ENCODE measurements around the gene SLFN5.
A peak's percentile ranks its signal among the peaks of the same experiment; 100 is the strongest.
"Not testable (repeated sequence)": the region's sequence is repeated elsewhere in the genome, so short reads cannot be mapped to it uniquely, and the experiment has no call there.

The SLFN5 gene

DNA sequence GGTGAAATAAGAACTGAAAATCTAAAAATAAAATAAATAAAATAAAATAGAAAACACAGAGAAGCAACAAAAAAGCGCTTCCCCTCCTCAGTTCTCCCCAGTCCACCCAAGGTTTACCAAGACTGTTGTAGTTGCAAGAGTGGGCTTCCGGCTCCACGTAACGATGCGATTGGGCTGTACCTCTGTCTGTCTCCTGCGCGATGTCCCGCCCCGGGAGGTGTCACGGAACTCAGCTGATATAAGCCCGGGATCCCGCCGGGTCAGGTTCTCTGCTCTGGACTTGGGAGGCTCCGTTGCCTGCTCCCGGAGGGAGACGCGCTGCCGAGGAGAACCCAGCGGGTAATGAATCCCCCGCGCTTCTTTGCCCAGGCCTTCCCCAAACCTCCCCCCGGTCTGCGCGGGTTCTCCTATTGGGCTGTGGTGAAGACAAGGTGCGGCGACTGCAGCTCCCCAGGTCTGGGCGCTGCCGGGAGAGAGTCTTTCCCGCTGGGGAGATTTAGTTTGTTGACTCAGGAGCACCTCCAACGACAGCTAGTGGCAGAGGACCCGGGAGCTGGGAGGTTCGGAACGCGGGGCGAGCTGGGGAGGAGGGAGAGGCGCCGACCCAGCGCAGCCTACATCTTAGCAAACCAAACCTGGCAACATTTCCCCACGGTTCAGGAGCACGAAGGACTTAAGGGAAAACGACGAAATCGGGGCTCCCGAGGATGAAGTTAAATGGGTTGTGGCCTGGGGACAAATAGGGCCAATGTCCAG is at the start of gene SLFN5:
Gene SLFN5, plus strand, starts transcription at position 268 of the 756 bp plus-strand sequence. CDS start 15,619 bp downstream, outside the sequence.
- peak; percentile 70 for DNase-seq (ENCODE audit: low read depth)

DNA sequence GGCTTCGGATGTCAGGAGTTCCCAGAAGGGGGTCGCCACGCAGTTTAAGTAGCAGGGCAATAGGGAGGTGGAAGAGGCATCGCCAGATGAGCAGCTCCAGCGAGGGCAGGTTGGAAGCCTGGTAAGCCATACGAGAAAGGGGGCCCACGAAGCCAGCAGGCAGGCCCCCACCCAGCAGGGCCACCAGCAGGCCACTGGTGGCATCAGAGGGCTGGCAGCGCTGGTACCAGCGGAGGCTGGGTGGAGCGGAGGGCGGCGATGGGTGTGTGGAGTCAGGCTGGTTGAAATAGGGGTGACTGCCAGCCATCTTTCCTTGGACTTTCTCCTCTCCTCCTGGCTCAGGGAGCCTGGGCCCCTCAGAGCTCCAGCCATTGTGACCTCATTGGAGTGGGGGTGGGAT is 48.9 kb upstream of the SLFN5 start, which contains the start of gene SLC35G3:
Gene SLC35G3, minus strand, starts transcription at position 393 of the 400 bp plus-strand sequence. Its CDS starts 86 bp downstream, at position 307.
- DNase-seq (ENCODE audit: low read depth): not testable (repeated sequence)

DNA sequence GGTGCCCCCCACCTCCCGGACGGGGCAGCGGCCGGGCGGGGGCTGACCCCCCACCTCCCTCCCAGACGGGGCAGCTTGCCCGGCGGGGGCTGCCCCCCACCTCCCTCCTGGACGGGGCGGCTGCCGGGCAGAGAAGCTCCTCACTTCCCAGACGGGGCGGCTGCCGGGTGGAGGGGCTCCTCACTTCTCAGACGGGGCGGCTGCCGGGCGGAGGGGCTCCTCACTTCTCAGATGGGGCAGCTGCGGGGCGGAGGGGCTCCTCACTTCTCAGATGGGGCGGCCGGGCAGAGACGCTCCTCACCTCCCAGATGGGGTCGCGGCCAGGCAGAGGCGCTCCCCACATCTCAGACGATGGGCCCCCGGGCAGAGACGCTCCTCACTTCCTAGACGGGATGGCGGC is 47.8 kb upstream of the SLFN5 start:
- DNase-seq (ENCODE audit: low read depth): not testable (repeated sequence)

DNA sequence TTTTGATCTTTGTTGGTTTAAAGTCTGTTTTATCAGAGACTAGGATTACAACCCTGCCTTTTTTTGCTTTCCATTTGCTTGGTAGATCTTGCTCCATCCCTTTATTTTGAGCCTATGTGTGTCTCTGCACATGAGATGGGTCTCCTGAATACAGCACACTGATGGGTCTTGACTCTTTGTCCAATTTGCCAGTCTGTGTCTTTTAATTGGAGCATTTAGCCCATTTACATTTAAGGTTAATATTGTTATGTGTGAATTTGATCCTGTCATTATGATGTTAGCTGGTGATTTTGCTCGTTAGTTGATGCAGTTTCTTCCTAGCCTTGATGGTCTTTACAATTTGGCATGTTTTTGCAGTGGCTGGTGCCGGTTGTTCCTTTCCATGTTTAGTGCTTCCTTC is 40.3 kb upstream of the SLFN5 start:
- DNase-seq (ENCODE audit: low read depth): not testable (repeated sequence)

DNA sequence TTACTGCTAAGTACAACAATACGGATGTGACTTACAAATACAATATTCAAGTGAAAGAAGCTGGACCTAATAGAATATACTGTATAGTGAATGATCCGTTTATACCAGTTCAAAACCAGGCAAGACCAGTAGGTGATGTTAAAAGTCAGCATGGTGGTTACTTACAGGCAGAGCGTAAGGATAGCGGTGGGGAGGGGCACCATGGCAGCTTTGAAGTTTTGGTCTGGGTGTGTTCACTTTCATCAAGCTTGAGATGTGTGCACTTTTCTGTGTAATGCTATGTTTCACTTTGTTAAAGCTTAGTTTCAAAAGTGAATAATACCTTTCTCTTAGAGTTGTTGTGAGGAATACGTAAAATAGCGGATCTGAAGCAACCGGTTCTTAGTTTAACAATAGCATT is 32.1 kb upstream of the SLFN5 start:
- no peak for DNase-seq (ENCODE audit: low read depth)

DNA sequence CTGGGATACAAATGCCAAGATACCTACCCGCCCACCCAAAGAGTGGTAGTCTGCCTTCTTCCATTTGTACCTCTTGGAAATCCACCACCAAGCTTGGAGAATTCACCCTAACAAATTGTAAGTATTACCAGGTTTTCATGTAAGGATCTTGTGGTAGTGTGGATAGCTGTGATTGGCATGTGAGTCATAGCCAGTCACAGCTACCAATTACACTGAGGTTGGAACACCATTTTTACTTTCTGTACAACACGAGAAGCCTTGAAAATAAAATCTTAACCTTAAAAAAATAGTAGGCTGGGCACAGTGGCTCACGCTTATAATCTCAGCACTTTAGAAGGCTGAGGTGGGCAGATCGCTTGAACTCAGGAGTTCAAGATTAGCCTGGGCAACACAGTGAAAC is 30.2 kb upstream of the SLFN5 start:
- DNase-seq (ENCODE audit: low read depth): no peak

DNA sequence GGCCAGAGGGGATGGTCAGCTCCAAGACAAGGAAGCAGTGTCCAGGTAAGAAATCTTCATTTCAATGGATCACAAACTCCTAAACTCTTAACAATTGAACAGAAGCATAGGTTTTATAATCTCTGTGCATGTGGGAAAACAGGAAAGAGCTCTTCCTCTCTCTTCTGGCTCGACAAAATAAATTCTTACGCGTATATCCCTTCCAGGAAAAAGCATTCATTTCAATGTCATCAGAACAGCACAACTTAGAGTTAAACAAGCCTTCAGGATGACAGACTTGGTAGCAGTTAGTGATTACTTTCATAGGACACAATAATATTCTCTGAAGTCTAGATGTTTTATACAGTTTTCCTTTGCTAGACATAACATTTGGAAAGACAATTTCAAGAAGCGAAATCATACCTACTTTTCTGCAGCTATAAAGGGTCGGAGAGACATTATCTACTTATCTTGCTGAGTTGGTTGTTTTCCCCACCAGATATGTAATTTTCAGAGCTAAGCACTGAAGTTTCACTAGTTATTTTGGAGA is 29.4 kb upstream of the SLFN5 start:
- no peak for DNase-seq (ENCODE audit: low read depth)

DNA sequence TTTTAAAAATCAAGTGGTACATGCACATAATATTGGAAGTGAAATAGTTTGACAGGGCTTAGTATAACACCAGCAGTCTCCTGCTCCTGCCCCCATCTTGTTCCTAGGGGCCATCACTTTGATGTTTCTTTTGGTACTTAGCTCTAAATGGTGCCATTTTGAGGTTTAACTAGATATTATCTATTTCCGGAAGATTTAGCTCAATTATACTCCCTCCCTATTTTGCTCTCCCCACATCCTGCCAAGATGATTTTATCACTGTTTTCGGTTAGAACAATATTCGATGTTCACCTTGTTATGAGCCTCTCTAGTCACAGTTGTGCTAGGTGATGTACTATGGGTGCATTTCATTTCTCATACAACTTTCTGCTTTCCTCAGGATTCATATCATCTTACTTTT is 28.7 kb upstream of the SLFN5 start:
- DNase-seq (ENCODE audit: low read depth): no peak

DNA sequence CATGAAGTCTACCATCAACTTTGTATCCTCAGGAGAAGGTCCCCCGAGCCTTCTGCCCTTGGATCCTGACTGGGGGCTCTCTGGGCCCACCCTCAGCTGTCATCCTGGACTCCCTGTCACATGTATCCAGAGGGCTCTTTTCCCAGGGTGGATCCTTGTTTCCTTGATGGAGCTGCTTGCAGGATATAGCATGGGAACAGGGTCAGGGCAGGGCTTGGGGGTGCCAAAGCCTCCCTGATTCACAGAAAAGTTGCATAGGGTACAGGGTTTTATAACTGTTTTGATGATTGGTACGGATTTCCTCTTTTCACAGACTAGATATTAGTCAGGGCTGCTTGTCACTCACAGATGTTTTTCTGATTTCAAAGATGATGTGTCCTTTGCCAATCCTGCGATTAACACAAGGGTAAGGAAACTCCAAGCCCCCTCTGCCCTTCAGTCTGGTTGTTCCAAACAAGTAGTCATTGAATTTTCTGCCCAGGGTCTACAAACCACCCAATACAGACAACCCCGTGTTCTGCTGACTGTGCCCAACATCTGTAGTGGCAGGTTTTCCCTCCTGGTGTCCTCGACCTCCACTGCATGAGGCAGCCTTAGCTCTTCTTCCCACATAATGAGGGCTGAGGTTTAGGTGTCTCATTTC is 28.1 kb upstream of the SLFN5 start:
- DNase-seq (ENCODE audit: low read depth): no peak

DNA sequence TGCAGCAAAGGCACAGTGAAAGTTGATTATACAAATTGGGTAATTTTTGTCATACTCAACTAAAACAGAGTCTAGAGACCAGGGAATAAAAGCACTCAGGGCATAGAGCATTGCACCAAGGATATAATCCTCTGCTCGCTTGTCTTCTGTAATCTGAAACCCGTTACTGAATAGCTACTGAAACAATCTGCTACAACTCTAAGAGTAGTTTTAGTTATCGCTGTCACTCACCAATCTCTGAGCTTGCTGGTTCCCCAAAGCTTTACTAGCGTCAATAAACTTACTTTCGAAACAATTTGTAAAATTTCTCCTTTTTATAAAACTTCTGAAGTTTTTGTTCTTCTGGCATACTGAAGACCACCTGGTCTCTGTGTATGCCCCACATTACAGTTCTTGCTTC is 25.8 kb upstream of the SLFN5 start:
- DNase-seq (ENCODE audit: low read depth): no peak

DNA sequence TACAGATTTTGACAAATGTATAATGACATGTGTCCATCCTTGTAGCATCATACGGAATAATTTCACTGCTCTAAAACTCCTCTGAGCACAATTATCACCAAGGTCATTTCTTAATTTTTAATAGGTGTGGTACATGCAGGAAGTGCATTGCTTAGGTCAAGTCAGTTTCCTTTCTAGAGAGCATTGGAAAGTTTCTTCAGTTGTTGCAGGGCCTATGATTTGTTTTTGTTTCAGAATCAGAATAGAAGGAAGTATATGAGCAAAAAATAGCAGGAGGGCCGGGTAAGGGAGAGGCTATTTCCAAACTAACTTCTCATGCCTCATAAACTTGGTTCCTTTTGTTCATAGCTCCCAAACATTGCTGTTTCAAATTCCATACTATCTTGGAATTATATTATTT is 24.0 kb upstream of the SLFN5 start:
- DNase-seq (ENCODE audit: low read depth): no peak

DNA sequence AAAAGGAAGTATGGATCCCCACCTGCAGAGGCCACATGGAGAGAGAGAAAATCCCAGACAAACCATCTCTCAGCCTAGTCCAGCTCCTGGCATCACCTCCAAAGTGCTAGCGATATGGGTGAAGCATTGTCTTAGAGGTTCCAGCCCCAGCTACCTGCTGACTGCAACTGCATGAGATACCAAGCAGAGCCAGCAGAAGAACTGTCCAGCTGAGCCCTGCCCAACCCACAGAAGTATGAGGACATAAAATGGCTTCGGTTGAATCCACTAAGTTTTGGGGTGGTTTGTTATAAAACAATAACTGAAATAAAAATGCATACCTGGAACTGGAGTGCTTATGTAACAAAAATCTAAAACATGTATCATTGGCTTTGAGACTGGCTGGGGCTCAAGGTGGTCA is 20.4 kb upstream of the SLFN5 start:
- DNase-seq (ENCODE audit: low read depth): no peak

DNA sequence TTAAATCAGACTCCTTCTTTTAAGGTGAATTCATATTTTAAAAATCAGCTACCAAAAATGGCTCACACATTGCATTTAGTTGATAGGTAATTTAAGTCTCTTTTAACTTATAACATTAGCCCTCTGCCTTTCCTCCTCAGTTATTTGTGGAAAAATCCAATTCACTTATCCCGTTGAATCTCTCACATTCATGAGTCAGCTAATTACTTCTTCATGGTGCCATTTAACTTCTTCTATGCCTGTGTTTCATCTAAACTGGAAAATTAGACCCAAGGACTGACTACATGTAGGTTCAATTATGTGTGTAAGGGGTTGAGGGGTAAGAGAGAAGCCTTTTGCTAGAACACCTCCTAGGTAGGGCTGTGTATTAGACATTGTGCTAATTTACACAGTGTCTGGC is 18.4 kb upstream of the SLFN5 start:
- no peak for DNase-seq (ENCODE audit: low read depth)

DNA sequence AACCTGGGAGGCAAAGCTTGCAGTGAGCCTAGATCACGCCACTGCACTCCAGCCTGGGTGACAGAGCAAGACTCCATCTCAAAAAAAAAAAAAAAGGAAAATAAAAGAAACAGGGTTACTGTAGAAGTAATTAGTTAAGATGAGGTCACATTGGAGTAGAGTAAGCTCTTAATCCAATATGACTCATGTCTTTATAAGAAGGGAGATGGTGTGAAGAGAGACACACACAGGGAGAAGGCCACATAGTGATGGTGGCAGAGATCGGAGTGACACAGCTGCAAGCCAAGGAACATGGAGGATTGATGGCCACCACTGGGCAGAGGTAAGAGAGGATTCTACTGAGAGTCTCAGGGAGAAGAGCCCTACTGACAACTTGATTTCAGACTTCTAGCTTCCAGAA is 15.3 kb upstream of the SLFN5 start:
- DNase-seq (ENCODE audit: low read depth): no peak

DNA sequence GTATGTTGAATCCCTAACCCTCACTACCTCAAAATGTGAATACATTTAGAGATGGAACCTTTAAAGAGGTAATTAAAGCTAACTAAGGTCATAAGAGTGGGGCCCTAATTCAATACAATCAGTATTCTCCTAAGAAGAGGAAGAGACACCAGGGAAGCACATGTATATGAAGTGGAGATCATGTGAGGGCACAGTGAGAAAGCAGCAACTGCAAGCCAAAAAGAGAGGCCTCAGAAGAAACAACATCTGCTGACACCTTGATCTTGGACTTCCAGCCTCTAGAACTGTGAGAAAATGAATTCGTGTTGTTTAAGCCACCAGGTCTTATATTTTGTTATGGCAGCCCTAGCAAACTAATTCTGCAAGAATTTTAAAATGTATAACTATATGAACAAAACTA is 13.2 kb upstream of the SLFN5 start:
- DNase-seq (ENCODE audit: low read depth): no peak

DNA sequence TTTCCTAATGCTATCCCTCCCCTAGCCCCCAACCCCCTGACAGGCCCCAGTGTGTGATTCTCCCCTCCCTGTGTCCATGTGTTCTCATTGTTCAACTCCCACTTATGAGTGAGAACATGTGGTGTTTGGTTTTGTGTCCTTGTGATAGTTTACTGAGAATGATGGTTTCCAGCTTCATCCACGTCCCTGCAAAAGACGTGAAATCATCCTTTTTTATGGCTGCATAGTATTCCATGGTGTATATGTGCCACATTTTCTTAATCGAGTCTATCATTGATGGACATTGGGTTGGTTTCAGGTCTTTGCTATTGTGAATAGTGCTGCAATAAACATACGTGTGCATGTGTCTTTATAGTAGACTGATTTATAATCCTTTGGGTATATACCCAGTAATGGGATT is 8.6 kb upstream of the SLFN5 start:
- not testable (repeated sequence) for DNase-seq (ENCODE audit: low read depth)

DNA sequence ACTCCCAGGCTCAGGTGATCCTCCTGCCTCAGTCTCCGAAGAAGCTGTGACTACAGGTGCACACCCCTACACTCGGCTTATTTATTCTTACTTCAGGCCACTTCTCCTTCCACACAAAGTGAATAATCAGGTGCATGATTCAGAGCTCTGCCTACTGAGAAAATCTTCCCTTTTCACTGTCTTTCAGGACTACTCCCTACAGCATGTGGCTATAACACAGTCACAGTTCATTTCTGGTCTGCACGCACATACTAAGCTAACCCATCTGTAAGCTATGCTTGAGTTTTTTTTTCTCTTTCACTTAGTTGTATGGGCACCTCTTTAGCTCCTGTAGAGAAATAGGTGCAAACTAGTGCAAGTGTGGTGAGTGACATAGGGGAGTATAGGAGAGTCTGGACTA is 7.6 kb upstream of the SLFN5 start:
- no peak for DNase-seq (ENCODE audit: low read depth)

DNA sequence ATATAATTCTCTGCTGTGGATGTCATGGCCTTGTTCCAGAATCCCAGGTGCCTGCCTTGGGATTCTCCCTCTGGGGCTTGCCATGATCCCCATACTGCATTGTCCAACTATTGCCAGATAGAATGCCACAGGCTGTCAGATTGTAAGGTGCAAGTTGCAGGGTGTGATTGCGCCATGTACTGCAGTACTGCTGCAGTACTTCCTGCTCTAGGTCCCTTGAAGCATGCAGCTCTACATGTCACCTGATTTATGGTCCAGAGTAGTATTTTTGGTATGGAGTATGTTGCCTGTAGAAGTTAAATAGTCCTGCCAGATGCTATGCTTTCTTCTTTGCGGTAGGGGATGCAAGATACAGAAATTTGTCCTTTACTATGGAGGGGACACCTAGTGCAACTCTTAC is 7.0 kb upstream of the SLFN5 start:
- no peak for DNase-seq (ENCODE audit: low read depth)

DNA sequence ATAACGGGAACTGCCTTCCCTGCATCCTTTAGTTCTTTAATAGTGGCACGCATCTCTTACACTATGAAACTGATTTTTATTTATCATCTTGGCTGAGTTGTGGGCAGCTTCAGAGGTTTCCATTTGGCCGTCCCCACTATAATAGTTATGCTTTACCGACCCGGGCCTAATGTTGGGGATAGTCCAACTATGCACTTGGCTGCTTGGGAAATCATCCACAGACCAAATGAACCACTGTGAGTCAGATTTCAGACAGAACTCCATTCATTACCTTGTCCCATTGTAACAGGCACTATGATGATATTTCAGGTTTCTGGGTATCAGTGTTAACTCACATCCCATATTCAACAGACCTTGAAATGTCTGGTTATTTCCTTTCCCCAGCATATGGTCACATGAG is 6.1 kb upstream of the SLFN5 start:
- no peak for DNase-seq (ENCODE audit: low read depth)

DNA sequence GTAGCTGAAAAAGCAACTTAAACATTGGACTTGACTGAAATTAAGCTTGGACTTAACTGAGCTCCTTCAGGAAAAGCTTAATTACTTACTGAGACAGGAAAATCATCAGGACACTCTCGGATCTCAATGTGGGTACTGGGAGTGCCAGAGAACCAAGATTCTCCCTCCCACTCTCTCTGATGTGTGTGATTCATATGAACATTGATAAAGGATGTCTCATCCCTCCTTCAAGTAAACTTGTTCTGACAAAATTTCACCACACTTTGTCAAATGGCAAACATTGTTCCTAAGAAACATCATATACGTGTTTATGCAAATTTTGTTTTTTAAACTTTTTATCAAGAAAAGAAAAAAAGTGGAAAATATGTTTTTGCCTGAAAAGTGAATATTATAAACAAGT is 4.1 kb upstream of the SLFN5 start:
- peak; percentile 37 for DNase-seq (ENCODE audit: low read depth)

DNA sequence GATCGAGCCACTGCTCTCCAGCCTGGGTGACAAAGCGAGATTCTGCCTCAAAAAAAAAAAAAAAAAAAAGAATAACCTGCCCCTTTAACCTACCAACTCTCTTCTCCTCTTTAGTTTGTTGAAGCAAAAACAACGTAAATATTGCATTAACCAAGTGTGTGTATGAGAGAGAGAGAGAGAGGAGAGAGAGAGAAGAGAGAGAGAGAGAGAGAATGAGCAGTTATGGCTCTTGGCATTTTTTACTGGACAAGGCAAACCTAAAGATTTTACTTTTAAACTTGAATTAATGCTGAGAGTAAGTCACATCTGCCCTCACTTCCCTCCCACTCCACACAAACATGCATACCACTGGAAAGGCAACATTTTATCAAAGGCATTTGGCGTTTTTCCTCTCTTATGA is 3.0 kb upstream of the SLFN5 start:
- no peak for DNase-seq (ENCODE audit: low read depth)

DNA sequence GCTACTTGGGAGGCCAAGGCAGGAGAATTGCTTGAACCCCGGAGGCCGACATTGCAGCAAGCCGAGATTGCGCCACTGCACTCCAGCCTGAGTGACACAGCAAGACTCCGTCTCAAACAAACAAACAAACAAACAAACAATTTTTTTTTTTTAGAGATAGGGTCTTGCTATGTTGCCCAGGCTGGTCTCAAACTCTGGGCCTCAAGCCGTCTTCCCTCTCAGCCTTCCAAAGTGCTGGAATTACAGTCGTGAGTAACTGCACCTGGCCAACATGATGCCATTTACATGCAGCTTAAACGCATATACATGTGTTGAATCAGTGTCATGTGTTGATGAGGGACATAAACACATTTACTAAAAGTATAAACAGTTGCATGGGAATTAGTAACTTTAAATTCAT is 2.0 kb upstream of the SLFN5 start:
- no peak for DNase-seq (ENCODE audit: low read depth)

DNA sequence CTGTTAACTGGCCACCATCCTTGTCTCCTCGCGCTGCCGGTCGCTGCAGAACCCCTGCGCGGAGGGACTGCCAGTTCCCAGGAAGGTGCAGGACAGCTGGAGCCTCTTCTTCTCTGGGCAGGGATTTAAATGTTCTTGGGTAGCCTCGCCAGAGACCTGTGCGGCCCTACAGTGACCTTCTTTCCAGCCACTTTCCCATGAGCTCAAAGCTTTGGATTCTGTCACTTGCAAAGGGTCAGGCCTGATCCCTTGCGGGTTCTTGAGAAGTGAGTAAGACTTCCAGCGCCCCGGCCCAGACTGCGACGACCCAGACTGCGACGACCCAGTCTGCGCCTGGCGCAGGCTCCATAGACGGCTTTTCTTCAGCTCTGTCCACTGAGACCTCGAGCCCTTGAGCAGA is 1.4 kb upstream of the SLFN5 start:
- DNase-seq (ENCODE audit: low read depth): no peak

All from non-pigmented ciliary epithelial cell (primary cell).